AG08395 (cell line): ENCODE measurements around the gene AHI1.

Source experiments
- DNase-seq: peaks from one replicate; pipeline ENCODE4 v3.0.0; 2012; ENCODE audit warnings: mixed read lengths, low spot score

Gene AHI1

GRCh38 chr6:135328136-135328535 is 169.4 kb downstream of the AHI1 start:
- DNase-seq, result no peak

- DNase-seq, result no peak
Observed at GRCh38 chr6:135325624-135326424, 171.7 kb downstream of the AHI1 start.

GRCh38 chr6:135324531-135324930 is 173.0 kb downstream of the AHI1 start:
- no peak for DNase-seq

GRCh38 chr6:135323979-135324378 is 173.6 kb downstream of the AHI1 start:
- no peak for DNase-seq

GRCh38 chr6:135323202-135323668 is 174.3 kb downstream of the AHI1 start:
- DNase-seq, result no peak

- DNase-seq, result no peak
Observed at GRCh38 chr6:135322427-135323201, 174.9 kb downstream of the AHI1 start.

- DNase-seq, result no peak
Observed at GRCh38 chr6:135320721-135321621, 176.6 kb downstream of the AHI1 start.

- DNase-seq, result no peak
Observed at GRCh38 chr6:135319819-135320218, 177.7 kb downstream of the AHI1 start.

GRCh38 chr6:135318738-135319469 is 178.6 kb downstream of the AHI1 start:
- no peak for DNase-seq

GRCh38 chr6:135314543-135314942 is 183.0 kb downstream of the AHI1 start:
- DNase-seq, result no peak

- no peak for DNase-seq
Observed at GRCh38 chr6:135311446-135312200, 185.9 kb downstream of the AHI1 start.

GRCh38 chr6:135310291-135310690 is 187.2 kb downstream of the AHI1 start:
- DNase-seq, result no peak

GRCh38 chr6:135306740-135307420 is 190.7 kb downstream of the AHI1 start:
- no peak for DNase-seq

- no peak for DNase-seq
Observed at GRCh38 chr6:135306166-135306565, 191.4 kb downstream of the AHI1 start.

- DNase-seq, result no peak
Observed at GRCh38 chr6:135305684-135306083, 191.9 kb downstream of the AHI1 start.

- no peak for DNase-seq
Observed at GRCh38 chr6:135304883-135305282, 192.7 kb downstream of the AHI1 start.

GRCh38 chr6:135301304-135301703 is 196.2 kb downstream of the AHI1 start:
- DNase-seq, result no peak

- no peak for DNase-seq
Observed at GRCh38 chr6:135300576-135300975, 197.0 kb downstream of the AHI1 start.

- DNase-seq, result no peak
Observed at GRCh38 chr6:135299256-135299655, 198.3 kb downstream of the AHI1 start.

GRCh38 chr6:135298455-135298854 is 199.1 kb downstream of the AHI1 start:
- DNase-seq, result no peak
